PC-3 (cell line): ENCODE measurements around the gene VASH1. TPM values are rescaled to one million over a fixed set of nuclear protein-coding genes. Genes with fewer than 3 reads are reported as not detected.

Experiments used
- ATAC-seq: fragments of 200-7000 bp; cut with Tn5 transposase; 2 replicates; pipeline ENCODE4 v1.9.1; 2020; ENCODE audit warnings: mild to moderate bottlenecking, moderate library complexity
- BruUV-seq: library from RNA; stranded (reverse); fragments of 400-500 nt; replicated peaks from 2 replicates; lab custom pipeline; 2021; lab: Mats Ljungman, UMichigan
- CTCF ChIA-PET: fragments of 300-600 bp; sonication (Branson Sonifier 250); formaldehyde crosslinking; loops from one replicate; lab custom pipeline; 2022; ENCODE audit warnings: antibody characterized with exemption; lab: Charles Lee
- POLR2A ChIA-PET: fragments of 300-600 bp; sonication (Branson Sonifier 250); formaldehyde crosslinking; loops from one replicate; lab custom pipeline; 2022; ENCODE audit warnings: antibody characterized with exemption; ENCODE audit not compliant: unreplicated experiment; lab: Charles Lee
- DNase-seq: peaks from one replicate; pipeline ENCODE4 v3.0.0-alpha.2; 2015
- H2AFZ ChIP-seq: fragments of 300-600 bp; sonication (generic); 2 replicates; pipeline ENCODE4 v1.6.0; 2016; ENCODE audit warnings: antibody characterized with exemption, low read length
- H3F3A ChIP-seq: fragments of 300-600 bp; sonication (generic); one replicate; pipeline ENCODE4 v1.6.0; 2017; ENCODE audit warnings: antibody characterized with exemption, low read length, control low read depth, mild to moderate bottlenecking; ENCODE audit not compliant: unreplicated experiment
- H3K27ac ChIP-seq: fragments of 300-600 bp; sonication (generic); 2 replicates; pipeline ENCODE4 v1.5.1; 2016; ENCODE audit warnings: mild to moderate bottlenecking, low read length
- H3K27me3 ChIP-seq: fragments of 300-600 bp; sonication (generic); 2 replicates; pipeline ENCODE4 v1.6.1; 2016; ENCODE audit warnings: low read length, mixed read lengths
- H3K36me3 ChIP-seq: fragments of 300-600 bp; sonication (generic); 2 replicates; pipeline ENCODE4 v1.6.1; 2016; ENCODE audit warnings: low read depth, mixed run types, low read length, mixed read lengths
- H3K4me1 ChIP-seq: fragments of 300-600 bp; sonication (generic); 2 replicates; pipeline ENCODE4 v1.5.1; 2016; ENCODE audit warnings: low read length; ENCODE audit not compliant: insufficient read depth
- H3K4me2 ChIP-seq: fragments of 300-600 bp; sonication (generic); 2 replicates; pipeline ENCODE4 v1.6.0; 2016; ENCODE audit warnings: low read length
- H3K4me3 ChIP-seq: fragments of 300-600 bp; sonication (generic); 2 replicates; pipeline ENCODE4 v1.5.1; 2016; ENCODE audit warnings: mild to moderate bottlenecking, low read length, mixed read lengths
- H3K79me2 ChIP-seq: fragments of 300-600 bp; sonication (generic); 2 replicates; pipeline ENCODE4 v1.6.1; 2017; ENCODE audit warnings: low read length, mixed read lengths
- H3K9ac ChIP-seq: fragments of 300-600 bp; sonication (generic); 2 replicates; pipeline ENCODE4 v1.6.0; 2016; ENCODE audit warnings: mild to moderate bottlenecking, low read length
- H3K9me2 ChIP-seq: fragments of 300-600 bp; sonication (generic); replicated peaks from 2 replicates; pipeline ENCODE4 v1.6.1; 2016; ENCODE audit warnings: mixed run types, low read length, mixed read lengths
- H3K9me3 ChIP-seq: fragments of 300-600 bp; sonication (generic); 2 replicates; pipeline ENCODE4 v1.6.1; 2016; ENCODE audit warnings: low read length, mixed read lengths
- H4K20me1 ChIP-seq: fragments of 300-600 bp; sonication (generic); 2 replicates; pipeline ENCODE4 v1.6.1; 2016; ENCODE audit warnings: low read length, mixed read lengths
- CTCF ChIP-seq: fragments of 300-600 bp; sonication (generic); conservative IDR thresholded peaks from 2 replicates; pipeline ENCODE4 v1.5.1; 2017; ENCODE audit warnings: antibody characterized with exemption, low read depth, mild to moderate bottlenecking, low read length
- EZH2 ChIP-seq: fragments of 300-600 bp; sonication (generic); IDR thresholded peaks from one replicate; pipeline ENCODE4 v1.6.1; 2017; ENCODE audit warnings: antibody characterized with exemption, mild to moderate bottlenecking, low read length; ENCODE audit not compliant: unreplicated experiment
- EZH2phosphoT487 ChIP-seq: fragments of 300-600 bp; sonication (generic); IDR thresholded peaks from 2 replicates; pipeline ENCODE4 v1.6.1; 2018; ENCODE audit warnings: mild to moderate bottlenecking, antibody characterized with exemption, low read length, borderline replicate concordance
- intact Hi-C: fragments of 100-400 bp; cut with micrococcal nuclease; formaldehyde crosslinking; loops from 2 replicates; pipeline ENCODE4 v1.9.0; 2023
- total RNA-seq: library from RNA; depleted of rRNA; stranded (reverse); fragments of >200 nt; gene quantifications from 2 replicates; pipeline ENCODE4 v1.2.3, GENCODE V29; 2014

Gene VASH1
- total RNA-seq, 1 experiment from 2014 or later: 1.8 TPM

GRCh38 chr14:76782115-76782884, 21.0 kb downstream of the VASH1 start:
- CTCF ChIA-PET: no interaction called here
- H3K9me2 ChIP-seq: no peaks in the 10 kb centered on the region
- ATAC-seq (no peak), DNase-seq (no peak)
- no TSS peak for BruUV-seq
- no peaks in the 10 kb centered on the region; the same call in none of the 2 replicates for H3K36me3 ChIP-seq
- no peaks in the 10 kb centered on the region for H3K27me3 ChIP-seq
- no peak overlapping the region for H2AFZ ChIP-seq
- no peak overlapping the region for H3K4me2 ChIP-seq
- H3F3A ChIP-seq: no peaks in the 10 kb centered on the region
- TF ChIP-seq EZH2: no peak
- POLR2A ChIA-PET: interaction anchor here (0.5 kb wide), 1 partner anchor 9 kb away, joined by 3 read pairs; no protein-coding TSS in a partner anchor
- H3K79me2 ChIP-seq: no peaks in the 10 kb centered on the region
- H3K27ac ChIP-seq: no peak overlapping the region
- no peak overlapping the region for H3K9ac ChIP-seq
- no peaks in the 10 kb centered on the region for H3K9me3 ChIP-seq
- intact Hi-C loops: no loop called here
- H3K4me3 ChIP-seq: no peak overlapping the region
- H4K20me1 ChIP-seq: no peaks in the 10 kb centered on the region
- no peaks in the 10 kb centered on the region for H3K4me1 ChIP-seq

DNA sequence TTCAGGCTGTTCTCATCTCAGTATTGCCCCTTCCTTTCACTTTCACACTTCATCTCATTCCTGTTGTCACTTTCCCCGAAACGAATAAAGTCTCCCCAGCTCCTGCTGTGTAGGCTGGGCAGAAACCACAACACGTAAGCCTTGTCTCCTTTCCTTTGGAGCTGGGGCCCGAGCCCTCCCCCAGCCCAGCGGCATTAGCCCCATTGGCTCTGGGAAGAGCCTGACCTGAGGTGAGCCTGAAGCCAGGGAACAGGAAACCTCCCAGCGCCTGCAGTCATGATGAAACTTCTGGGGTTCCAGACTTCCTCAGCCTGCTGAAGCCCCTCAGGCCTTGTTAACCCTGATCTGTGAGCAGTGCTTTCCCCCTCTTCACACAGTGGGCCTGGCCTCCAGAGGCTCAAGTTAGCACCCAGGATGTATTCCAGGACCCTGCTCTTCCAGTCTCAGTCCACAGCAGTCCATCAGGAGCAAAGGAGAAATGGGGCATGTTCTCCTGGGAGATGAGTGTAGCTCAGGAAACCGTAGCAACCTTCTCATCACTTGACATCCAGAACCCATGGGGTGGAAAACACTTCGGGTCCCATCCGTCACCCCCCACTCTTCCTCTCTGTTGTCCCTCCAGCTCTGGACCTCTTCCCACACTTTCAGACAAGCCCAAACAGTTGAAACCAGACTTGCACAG, 21.8 kb downstream of the VASH1 start:
- no peaks in the 10 kb centered on the region for H3K9me2 ChIP-seq
- H3K36me3 ChIP-seq: no peaks in the 10 kb centered on the region; the same call in none of the 2 replicates
- no peaks in the 10 kb centered on the region for H3K27me3 ChIP-seq
- H3K4me3 ChIP-seq: no peak overlapping the region
- ChIA-PET POLR2A (interaction anchor here (0.5 kb wide), 1 partner anchor 9 kb away, joined by 3 read pairs; no protein-coding TSS in a partner anchor), CTCF (no interaction called here)
- H3K4me1 ChIP-seq: no peaks in the 10 kb centered on the region
- H3K9ac ChIP-seq: no peak overlapping the region
- no peak overlapping the region for H3K4me2 ChIP-seq
- H3K79me2 ChIP-seq: no peaks in the 10 kb centered on the region
- H2AFZ ChIP-seq: no peak overlapping the region
- no peaks in the 10 kb centered on the region for H3K9me3 ChIP-seq
- no TSS peak for BruUV-seq
- H3F3A ChIP-seq: no peaks in the 10 kb centered on the region
- intact Hi-C loops: no loop called here
- no peak overlapping the region for H3K27ac ChIP-seq
- no peak for DNase-seq
- TF ChIP-seq EZH2: no peak
- no peak for TF ChIP-seq CTCF
- TF ChIP-seq EZH2phosphoT487: no peak
- no peaks in the 10 kb centered on the region for H4K20me1 ChIP-seq
- ATAC-seq: no peak

GRCh38 chr14:76784266-76784874, 23.1 kb downstream of the VASH1 start:
- Histone ChIP-seq H3K9ac (no peak overlapping the region), H3K4me2 (no peak overlapping the region), H3K27ac (no peak overlapping the region), H3K27me3 (no peaks in the 10 kb centered on the region), H3K9me3 (no peaks in the 10 kb centered on the region), H4K20me1 (no peaks in the 10 kb centered on the region), H3F3A (no peaks in the 10 kb centered on the region), H3K9me2 (no peaks in the 10 kb centered on the region), H3K79me2 (no peaks in the 10 kb centered on the region), H3K4me3 (no peak overlapping the region), H3K4me1 (no peaks in the 10 kb centered on the region), H2AFZ (no peak overlapping the region), H3K36me3 (no peaks in the 10 kb centered on the region; the same call in none of the 2 replicates)
- DNase-seq: no peak
- no TSS peak for BruUV-seq
- ATAC-seq: no peak
- intact Hi-C loops: no loop called here
- CTCF ChIA-PET: interaction anchor here (0.5 to 1.5 kb wide), 2 partner anchors 62 to 74 kb away, joined by 3 to 11 read pairs; no protein-coding TSS in a partner anchor
- TF ChIP-seq EZH2phosphoT487 (no peak), CTCF (no peak), EZH2 (no peak)
- POLR2A ChIA-PET: no interaction called here
